NCI-H2107 treated with DMSO at 0.1 percent for 48 hours (cell line): ENCODE data around the gene C11orf68.

Experiments used
- DNase-seq: peaks from one replicate; lab custom pipeline; 2025; ENCODE audit not compliant: unreplicated experiment; lab: John Stamatoyannopoulos, UW

C11orf68 gene

GRCh38 chr11:65891219-65892136 lies 27.4 kb downstream of the C11orf68 start:
- no peak for DNase-seq

GRCh38 chr11:65890324-65891218 lies 28.3 kb downstream of the C11orf68 start, which contains the start of gene CCDC85B:
Gene CCDC85B (plus strand): TSS chr11:65890673. CDS start chr11:65890784, 111 bp downstream.
- DNase-seq: peak; percentile 84

- peak; percentile 81 for DNase-seq
These were observed 30.6 kb downstream of the C11orf68 start, which contains the start of gene FIBP for GRCh38 chr11:65888163-65888814. Gene FIBP (minus strand): TSS chr11:65888471. CDS start chr11:65888418, 53 bp downstream.

- DNase-seq: peak; percentile 44
These were observed 31.1 kb downstream of the C11orf68 start for GRCh38 chr11:65887723-65888162.

GRCh38 chr11:65886826-65887722 lies 31.8 kb downstream of the C11orf68 start:
- DNase-seq: no peak

GRCh38 chr11:65885808-65886536 lies 32.9 kb downstream of the C11orf68 start:
- no peak for DNase-seq

- no peak for DNase-seq
These were observed 33.6 kb downstream of the C11orf68 start for GRCh38 chr11:65885231-65885630.

GRCh38 chr11:65884716-65885092 lies 34.2 kb downstream of the C11orf68 start:
- DNase-seq: peak; percentile 60

GRCh38 chr11:65883786-65884715 lies 34.8 kb downstream of the C11orf68 start:
- DNase-seq: no peak

GRCh38 chr11:65883058-65883761 lies 35.7 kb downstream of the C11orf68 start:
- no peak for DNase-seq

- DNase-seq: no peak
These were observed 36.5 kb downstream of the C11orf68 start for GRCh38 chr11:65882120-65883057.

GRCh38 chr11:65880844-65881421 lies 37.9 kb downstream of the C11orf68 start:
- no peak for DNase-seq

GRCh38 chr11:65880027-65880426 lies 38.8 kb downstream of the C11orf68 start:
- no peak for DNase-seq

GRCh38 chr11:65879617-65880016 lies 39.2 kb downstream of the C11orf68 start, which contains the start of gene CTSW:
Gene CTSW (plus strand): TSS chr11:65879837. CDS start chr11:65879855, 18 bp downstream.
- no peak for DNase-seq

- peak; percentile 30 for DNase-seq
These were observed 45.3 kb downstream of the C11orf68 start for GRCh38 chr11:65873318-65874156.
